CD4-positive, alpha-beta T cell treated with Interleukin-2 at 100 ng/mL for 4 hours (primary cell): ENCODE results near the gene PHTF1.
A peak's percentile ranks its signal among the peaks of the same experiment; 100 is the strongest.
"Not testable (repeated sequence)": the region's sequence is repeated elsewhere in the genome, so short reads cannot be mapped to it uniquely, and the experiment has no call there.

Experiments
- DNase-seq: peaks from one replicate; pipeline ENCODE4 v3.0.0-alpha.2; 2020; ENCODE audit warnings: low spot score

PHTF1 gene

DNA sequence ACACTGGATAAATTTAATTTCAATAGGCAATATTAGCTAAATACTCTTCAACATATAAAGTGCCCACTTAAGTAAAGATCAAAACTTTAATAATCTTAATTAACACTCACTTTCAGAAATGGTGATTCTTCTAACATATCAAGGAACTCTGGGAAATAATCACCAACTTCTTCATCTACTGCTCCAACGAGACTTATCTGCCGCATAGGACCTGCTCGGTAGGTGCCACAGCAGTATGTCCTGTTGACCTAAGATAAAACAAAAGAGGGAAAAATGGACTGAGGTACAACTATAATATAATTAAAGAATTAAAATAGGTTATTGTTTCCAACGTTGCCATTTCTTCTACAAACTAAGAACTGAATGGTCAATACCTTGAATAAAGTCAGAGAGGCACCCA is 18.3 kb upstream of the PHTF1 start:
- DNase-seq = no peak

DNA sequence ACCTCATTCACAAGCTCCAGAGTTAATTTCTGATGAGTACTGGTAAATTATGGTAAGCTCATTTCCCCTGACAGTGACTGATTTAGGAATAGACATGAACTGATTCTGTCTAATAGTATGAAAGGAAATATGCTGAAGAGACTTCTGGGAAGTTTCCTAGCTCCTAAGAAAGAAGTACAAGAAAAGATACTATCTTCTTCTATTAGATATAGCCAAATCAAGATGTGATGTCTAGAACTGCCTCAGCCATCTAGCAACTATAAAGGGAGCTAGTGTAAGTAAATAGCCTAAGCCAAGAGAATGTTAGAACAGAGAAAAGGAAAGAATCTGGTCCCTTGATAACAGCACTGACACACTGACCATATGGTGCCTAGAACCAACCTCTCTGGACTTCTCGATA is 10.7 kb upstream of the PHTF1 start:
- no peak for DNase-seq

GRCh38 chr1:113769601-113769970 is 10.3 kb upstream of the PHTF1 start:
- no peak for DNase-seq

- DNase-seq = no peak
Observed at GRCh38 chr1:113768916-113769600, 9.8 kb upstream of the PHTF1 start.

GRCh38 chr1:113765306-113766230 is 6.3 kb upstream of the PHTF1 start:
- no peak for DNase-seq

GRCh38 chr1:113763661-113764060 is 4.4 kb upstream of the PHTF1 start:
- no peak for DNase-seq

GRCh38 chr1:113761937-113762336 is 2.7 kb upstream of the PHTF1 start:
- no peak for DNase-seq

GRCh38 chr1:113760102-113761080 is 1.1 kb upstream of the PHTF1 start:
- DNase-seq = no peak

- DNase-seq = peak; percentile 48
Observed at GRCh38 chr1:113758631-113759332, 504 bp downstream of the PHTF1 start.

GRCh38 chr1:113756461-113756860 is 2.8 kb downstream of the PHTF1 start:
- DNase-seq = no peak

- not testable (repeated sequence) for DNase-seq
Observed at GRCh38 chr1:113753333-113753732, 6.0 kb downstream of the PHTF1 start.

GRCh38 chr1:113751516-113751915 is 7.8 kb downstream of the PHTF1 start:
- DNase-seq = no peak

DNA sequence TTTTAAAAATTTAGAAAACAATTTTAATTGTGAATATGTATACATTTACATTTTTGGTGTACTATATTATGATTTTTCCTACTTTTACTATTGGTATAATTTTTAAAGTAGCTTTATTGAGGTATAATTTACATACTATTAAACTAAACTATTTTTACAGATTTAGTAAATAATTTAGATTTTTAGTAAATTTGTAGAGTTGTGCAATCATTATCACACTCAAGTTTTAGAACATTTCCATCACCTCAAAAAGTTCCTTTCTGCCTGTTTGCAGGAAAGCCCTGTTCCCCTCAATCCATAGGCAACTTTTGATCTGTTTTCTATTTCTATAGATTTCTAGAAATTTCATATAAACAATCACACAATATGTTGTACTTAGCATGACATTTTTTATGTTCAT is 8.2 kb downstream of the PHTF1 start:
- no peak for DNase-seq

- DNase-seq = no peak
Observed at GRCh38 chr1:113749402-113749801, 9.9 kb downstream of the PHTF1 start.

DNA sequence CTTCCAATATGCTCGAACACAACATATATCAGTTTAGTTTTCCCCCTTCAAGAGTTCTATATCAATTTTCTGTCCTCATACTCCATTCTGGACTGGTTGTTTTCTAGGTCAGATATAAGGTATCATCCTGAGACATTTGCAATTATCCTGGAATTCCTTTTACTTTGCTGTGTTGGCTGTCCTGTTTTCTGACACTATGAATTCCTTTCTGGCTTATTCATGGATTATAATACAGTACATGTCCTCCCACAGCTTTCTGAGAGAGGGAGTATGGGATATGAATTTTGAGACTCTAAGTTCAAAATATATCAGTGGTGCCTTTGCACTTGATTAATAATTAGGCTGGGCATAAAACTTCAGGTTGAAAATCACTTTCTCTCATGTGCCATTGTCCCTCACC is 11.9 kb downstream of the PHTF1 start:
- DNase-seq = no peak

GRCh38 chr1:113745425-113745824 is 13.9 kb downstream of the PHTF1 start:
- no peak for DNase-seq

- no peak for DNase-seq
Observed at GRCh38 chr1:113744114-113744513, 15.2 kb downstream of the PHTF1 start.

GRCh38 chr1:113742515-113742914 is 16.8 kb downstream of the PHTF1 start:
- peak; percentile 15 for DNase-seq

GRCh38 chr1:113734357-113735055 is 24.8 kb downstream of the PHTF1 start:
- no peak for DNase-seq

DNA sequence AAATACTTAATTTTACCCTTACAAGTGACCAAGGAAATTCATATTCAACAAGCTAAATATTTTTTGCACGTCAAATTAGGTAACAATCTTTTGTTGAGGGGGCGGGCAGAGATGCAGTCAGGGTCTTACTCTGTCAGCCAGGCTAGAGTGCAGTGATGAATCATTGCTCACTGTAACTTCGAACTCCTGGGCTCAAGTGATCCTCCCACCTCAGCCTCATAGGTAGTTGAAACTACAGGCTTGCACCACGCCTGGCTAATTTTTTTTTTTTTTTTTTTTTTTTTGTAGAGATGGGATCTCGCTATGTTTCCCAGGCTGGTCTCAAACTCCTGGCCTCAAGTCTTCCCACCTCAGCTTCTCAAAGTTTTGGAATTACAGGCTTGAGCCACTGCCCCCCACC is 26.5 kb downstream of the PHTF1 start:
- DNase-seq = no peak

- DNase-seq = no peak
Observed at GRCh38 chr1:113721010-113721409, 38.3 kb downstream of the PHTF1 start.
